Mesothelial cell of epicardium (in vitro differentiated cells): Measurements from ENCODE around the gene CIC. TPM values are rescaled to one million over a fixed set of nuclear protein-coding genes. Genes with fewer than 3 reads are reported as not detected.

Experiments
- DNase-seq, 2 experiments: peaks; one replicate each; pipeline ENCODE4 v3.0.0; 2021; ENCODE audit warnings: low spot score in 2 of 2; ENCODE audit not compliant: unreplicated experiment in 2 of 2
- H3K27ac Mint-ChIP-seq: 2 replicates; pipeline ENCODE4 v1.8.0; 2021; ENCODE audit warnings: mixed read lengths
- H3K27me3 Mint-ChIP-seq: 2 replicates; pipeline ENCODE4 v1.8.0; 2021; ENCODE audit warnings: low read depth, mixed read lengths
- H3K36me3 Mint-ChIP-seq: 2 replicates; pipeline ENCODE4 v1.8.0; 2021; ENCODE audit warnings: mixed read lengths
- H3K4me1 Mint-ChIP-seq: 2 replicates; pipeline ENCODE4 v1.8.0; 2021; ENCODE audit warnings: mixed read lengths
- H3K4me3 Mint-ChIP-seq: 2 replicates; pipeline ENCODE4 v1.8.0; 2021; ENCODE audit warnings: mild to moderate bottlenecking, moderate library complexity, mixed read lengths
- H3K9me3 Mint-ChIP-seq: 2 replicates; pipeline ENCODE4 v1.8.0; 2021; ENCODE audit warnings: mixed read lengths
- CTCF ChIP-seq: fragments of 200-600 bp; sonication (generic); IDR thresholded peaks from one replicate; pipeline ENCODE4 v1.5.0; 2021; ENCODE audit warnings: antibody characterized with exemption; ENCODE audit not compliant: unreplicated experiment
- total RNA-seq: library from RNA; stranded (reverse); gene quantifications from 3 replicates; pipeline ENCODE4 v1.2.1, GENCODE V29; 2021

CIC gene
- total RNA-seq, 1 donor from 2014 or later = 90.9 TPM

- Mint-ChIP-seq H3K27ac (no peak overlapping the region), H3K36me3 (no peaks in the 10 kb centered on the region), H3K4me3 (no peak overlapping the region), H3K4me1 (peaks cover 13% of the 10 kb centered on the region), H3K9me3 (no peaks in the 10 kb centered on the region), H3K27me3 (no peaks in the 10 kb centered on the region)
- no peak for TF ChIP-seq CTCF
- DNase-seq = no peak
These were observed 63.0 kb downstream of the CIC start for GRCh38 chr19:42332059-42332458.

GRCh38 chr19:42333018-42333417 lies 64.0 kb downstream of the CIC start:
- H3K4me1 Mint-ChIP-seq = peaks cover 6% of the 10 kb centered on the region
- DNase-seq = no peak
- H3K27me3 Mint-ChIP-seq = no peaks in the 10 kb centered on the region
- no peak overlapping the region for H3K4me3 Mint-ChIP-seq
- no peaks in the 10 kb centered on the region for H3K36me3 Mint-ChIP-seq
- H3K27ac Mint-ChIP-seq = no peak overlapping the region
- no peaks in the 10 kb centered on the region for H3K9me3 Mint-ChIP-seq
- TF ChIP-seq CTCF = no peak

GRCh38 chr19:42333975-42334696 lies 65.1 kb downstream of the CIC start:
- no peak for TF ChIP-seq CTCF
- Mint-ChIP-seq H3K27me3 (no peaks in the 10 kb centered on the region), H3K36me3 (peaks cover 5% of the 10 kb centered on the region), H3K4me1 (peaks cover 2% of the 10 kb centered on the region), H3K9me3 (no peaks in the 10 kb centered on the region), H3K4me3 (no peak overlapping the region), H3K27ac (no peak overlapping the region)
- no peak for DNase-seq

- Mint-ChIP-seq H3K27ac (no peak overlapping the region), H3K9me3 (no peaks in the 10 kb centered on the region), H3K4me3 (no peak overlapping the region), H3K4me1 (peaks cover 2% of the 10 kb centered on the region), H3K36me3 (peaks cover 10% of the 10 kb centered on the region), H3K27me3 (no peaks in the 10 kb centered on the region)
- no peak for DNase-seq
- no peak for TF ChIP-seq CTCF
These were observed 65.8 kb downstream of the CIC start for GRCh38 chr19:42334697-42335373.

GRCh38 chr19:42335374-42335936 lies 66.4 kb downstream of the CIC start:
- DNase-seq = no peak
- no peak overlapping the region for H3K27ac Mint-ChIP-seq
- H3K4me1 Mint-ChIP-seq = no peaks in the 10 kb centered on the region
- H3K9me3 Mint-ChIP-seq = no peaks in the 10 kb centered on the region
- no peaks in the 10 kb centered on the region for H3K27me3 Mint-ChIP-seq
- H3K36me3 Mint-ChIP-seq = peaks cover 10% of the 10 kb centered on the region
- TF ChIP-seq CTCF = no peak
- H3K4me3 Mint-ChIP-seq = no peak overlapping the region
